ENCODE results near the gene SPP2. TPM values are rescaled to one million over a fixed set of nuclear protein-coding genes. Genes with fewer than 3 reads are reported as not detected.

SPP2 gene
- total RNA-seq, 1 donor from 2014 or later = not detected

DNA sequence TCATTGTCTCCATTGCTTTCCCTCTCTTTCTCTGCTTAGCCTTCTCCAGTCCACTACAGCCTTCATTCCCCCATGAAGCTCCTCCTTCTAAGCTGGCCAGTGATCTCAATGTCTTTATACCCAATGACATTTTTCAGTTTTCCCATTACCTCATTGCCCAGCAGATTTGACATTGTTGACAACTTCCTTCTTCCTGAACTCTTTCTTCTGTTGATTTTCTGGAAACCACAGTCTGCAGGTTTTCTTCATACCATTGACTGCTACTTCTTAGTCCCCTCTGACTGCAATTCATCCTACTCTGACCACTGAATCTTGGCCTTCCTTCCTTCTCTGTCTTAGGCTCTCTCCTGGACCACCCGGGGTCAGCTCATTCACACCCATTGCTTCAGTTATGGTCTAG is 22.9 kb upstream of the SPP2 start:
- no peaks in the 10 kb centered on the region for H3K27me3 Mint-ChIP-seq (ENCODE audit: low read depth)

DNA sequence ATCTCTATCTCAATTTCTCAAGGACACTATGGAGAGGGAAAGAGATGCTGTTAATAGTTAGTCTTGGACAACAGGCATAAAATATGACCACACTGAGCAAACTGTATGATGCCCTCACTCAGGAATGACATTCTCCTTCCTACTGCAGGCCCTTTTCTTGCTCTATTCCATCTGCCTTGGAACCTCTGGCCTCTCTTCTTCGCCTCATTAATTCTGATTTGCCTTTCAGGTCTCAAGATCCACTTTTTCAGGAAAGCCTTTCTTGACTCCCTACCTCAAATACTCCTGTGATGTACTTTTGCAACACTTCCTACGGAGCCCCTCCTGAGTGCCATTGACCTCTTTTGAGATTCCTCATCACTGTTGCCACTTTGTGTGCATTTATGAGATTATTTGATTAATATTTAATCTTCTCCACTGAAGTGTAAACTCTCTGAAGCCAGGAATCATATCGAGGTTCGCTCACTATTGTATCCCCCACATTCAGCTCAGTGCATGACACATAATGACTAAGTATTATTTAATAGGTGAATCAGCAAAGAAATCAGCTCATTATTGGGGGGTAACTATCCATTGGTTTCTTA is 21.3 kb upstream of the SPP2 start:
- peaks cover 5% of the 10 kb centered on the region for H3K9me3 Mint-ChIP-seq
- no peak overlapping the region for H3K27ac Mint-ChIP-seq (ENCODE audit: unreplicated experiment)
- TF ChIP-seq, protein P1, sequence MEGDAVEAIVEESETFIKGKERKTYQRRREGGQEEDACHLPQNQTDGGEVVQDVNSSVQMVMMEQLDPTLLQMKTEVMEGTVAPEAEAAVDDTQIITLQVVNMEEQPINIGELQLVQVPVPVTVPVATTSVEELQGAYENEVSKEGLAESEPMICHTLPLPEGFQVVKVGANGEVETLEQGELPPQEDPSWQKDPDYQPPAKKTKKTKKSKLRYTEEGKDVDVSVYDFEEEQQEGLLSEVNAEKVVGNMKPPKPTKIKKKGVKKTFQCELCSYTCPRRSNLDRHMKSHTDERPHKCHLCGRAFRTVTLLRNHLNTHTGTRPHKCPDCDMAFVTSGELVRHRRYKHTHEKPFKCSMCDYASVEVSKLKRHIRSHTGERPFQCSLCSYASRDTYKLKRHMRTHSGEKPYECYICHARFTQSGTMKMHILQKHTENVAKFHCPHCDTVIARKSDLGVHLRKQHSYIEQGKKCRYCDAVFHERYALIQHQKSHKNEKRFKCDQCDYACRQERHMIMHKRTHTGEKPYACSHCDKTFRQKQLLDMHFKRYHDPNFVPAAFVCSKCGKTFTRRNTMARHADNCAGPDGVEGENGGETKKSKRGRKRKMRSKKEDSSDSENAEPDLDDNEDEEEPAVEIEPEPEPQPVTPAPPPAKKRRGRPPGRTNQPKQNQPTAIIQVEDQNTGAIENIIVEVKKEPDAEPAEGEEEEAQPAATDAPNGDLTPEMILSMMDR (conservative IDR thresholded peaks at IDR 0.05) = no peak
- peaks cover 11% of the 10 kb centered on the region for H3K4me1 Mint-ChIP-seq
- H3K27me3 Mint-ChIP-seq (ENCODE audit: low read depth) = no peaks in the 10 kb centered on the region
- no peak for DNase-seq (ENCODE audit: low read depth, low spot score)
- no peaks in the 10 kb centered on the region for H3K36me3 Mint-ChIP-seq (ENCODE audit: low read depth)
- no peak overlapping the region for H3K4me3 Mint-ChIP-seq

More for the DNA sequence above, 22.9 kb upstream of the SPP2 start:
- H3K4me1 Mint-ChIP-seq = peaks cover 11% of the 10 kb centered on the region
- no peak overlapping the region for H3K4me3 Mint-ChIP-seq
- TF ChIP-seq, protein P1 (conservative IDR thresholded peaks at IDR 0.05) = no peak
- H3K9me3 Mint-ChIP-seq = peaks cover 8% of the 10 kb centered on the region
- DNase-seq (ENCODE audit: low read depth, low spot score) = no peak
- no peaks in the 10 kb centered on the region for H3K36me3 Mint-ChIP-seq (ENCODE audit: low read depth)
- H3K27ac Mint-ChIP-seq (ENCODE audit: unreplicated experiment) = no peak overlapping the region

DNA sequence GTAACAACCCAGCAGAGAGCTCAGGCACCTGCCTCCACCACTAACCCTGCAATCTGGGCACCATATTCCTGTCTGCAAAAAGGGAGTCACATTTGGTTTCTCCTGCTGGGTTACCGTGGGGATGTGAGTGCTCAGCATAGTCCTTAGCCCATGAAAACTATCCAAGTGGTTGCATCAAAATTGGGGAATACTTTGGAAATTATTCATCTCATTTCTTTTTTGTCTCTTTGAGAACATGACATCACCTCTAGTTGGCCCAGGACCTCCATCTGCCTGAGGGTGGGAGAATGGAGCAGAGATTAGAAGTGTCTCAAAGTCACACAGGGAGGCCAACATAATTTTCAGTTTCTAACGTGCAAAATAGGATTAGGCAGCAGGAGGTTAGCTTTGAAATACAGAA is 19.3 kb upstream of the SPP2 start:
- peaks cover 5% of the 10 kb centered on the region for H3K9me3 Mint-ChIP-seq
- no peak for DNase-seq (ENCODE audit: low read depth, low spot score)
- no peak overlapping the region for H3K4me3 Mint-ChIP-seq
- H3K27ac Mint-ChIP-seq (ENCODE audit: unreplicated experiment) = no peak overlapping the region
- TF ChIP-seq, protein P1 (conservative IDR thresholded peaks at IDR 0.05) = no peak
- H3K36me3 Mint-ChIP-seq (ENCODE audit: low read depth) = no peaks in the 10 kb centered on the region
- peaks cover 4% of the 10 kb centered on the region for H3K4me1 Mint-ChIP-seq
- no peaks in the 10 kb centered on the region for H3K27me3 Mint-ChIP-seq (ENCODE audit: low read depth)

DNA sequence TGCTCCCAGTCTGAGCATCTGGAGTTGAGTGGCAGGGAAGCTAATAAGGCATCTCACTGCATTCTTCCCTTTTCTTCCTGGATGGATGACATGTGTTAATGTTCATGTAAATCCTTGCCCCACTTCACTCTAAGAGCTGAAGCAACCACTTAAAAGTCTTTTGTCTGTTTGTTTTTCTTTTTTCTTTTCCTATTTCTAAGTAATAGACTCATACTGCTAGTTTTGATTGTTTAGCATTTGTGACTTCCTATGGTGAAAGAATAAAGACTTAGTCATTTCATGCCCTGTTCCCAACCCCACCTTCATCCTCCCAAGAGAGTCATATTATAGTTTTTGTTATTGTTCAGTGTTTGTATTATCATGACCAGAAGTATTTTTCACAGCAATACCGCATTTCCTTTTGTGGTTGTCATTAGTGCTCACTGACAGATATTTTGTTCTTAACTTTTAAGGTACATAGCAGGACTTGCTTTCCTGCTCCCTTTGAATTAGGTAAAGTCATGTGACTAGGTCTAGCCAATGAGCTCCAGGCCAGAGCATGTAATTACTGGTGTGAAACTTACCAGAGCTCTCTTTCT is 18.1 kb upstream of the SPP2 start:
- no peaks in the 10 kb centered on the region for H3K4me1 Mint-ChIP-seq

DNA sequence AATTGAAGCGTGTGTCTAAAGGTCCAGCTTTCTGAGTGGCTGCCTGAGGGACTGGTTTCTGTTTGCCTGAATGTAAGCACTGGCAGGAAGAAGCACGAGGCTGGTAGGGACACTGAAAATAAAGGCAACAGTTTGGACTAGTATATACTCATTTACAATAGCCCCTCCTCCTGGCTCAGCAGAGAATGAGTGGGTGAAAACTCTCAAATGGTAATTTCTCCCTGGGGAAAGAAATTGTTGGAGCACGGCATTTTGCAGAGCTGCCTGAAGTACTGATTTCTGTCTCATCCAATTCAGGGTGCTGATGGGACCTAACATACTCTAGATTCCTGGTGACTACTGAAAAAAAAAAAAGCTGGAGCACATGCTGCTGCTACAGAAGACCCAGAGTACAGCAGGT is 17.3 kb upstream of the SPP2 start:
- H3K4me3 Mint-ChIP-seq = no peak overlapping the region
- no peaks in the 10 kb centered on the region for H3K4me1 Mint-ChIP-seq
- peaks cover 9% of the 10 kb centered on the region for H3K9me3 Mint-ChIP-seq
- DNase-seq (ENCODE audit: low read depth, low spot score) = no peak
- TF ChIP-seq, protein P1 (conservative IDR thresholded peaks at IDR 0.05) = no peak
- H3K36me3 Mint-ChIP-seq (ENCODE audit: low read depth) = no peaks in the 10 kb centered on the region
- H3K27me3 Mint-ChIP-seq (ENCODE audit: low read depth) = no peaks in the 10 kb centered on the region
- no peak overlapping the region for H3K27ac Mint-ChIP-seq (ENCODE audit: unreplicated experiment)

More for the DNA sequence above, 18.1 kb upstream of the SPP2 start:
- no peak for DNase-seq (ENCODE audit: low read depth, low spot score)
- no peak overlapping the region for H3K27ac Mint-ChIP-seq (ENCODE audit: unreplicated experiment)
- H3K4me3 Mint-ChIP-seq = no peak overlapping the region
- TF ChIP-seq, protein P1 (conservative IDR thresholded peaks at IDR 0.05) = no peak
- H3K36me3 Mint-ChIP-seq (ENCODE audit: low read depth) = no peaks in the 10 kb centered on the region
- peaks cover 9% of the 10 kb centered on the region for H3K9me3 Mint-ChIP-seq
- H3K27me3 Mint-ChIP-seq (ENCODE audit: low read depth) = no peaks in the 10 kb centered on the region
